Lower lobe of right lung (tissue), 2 donors: Measurements from ENCODE around the gene BTN3A1. TPM values are rescaled to one million over a fixed set of nuclear protein-coding genes. Genes with fewer than 3 reads are reported as not detected.
"Not testable (repeated sequence)": the region's sequence is repeated elsewhere in the genome, so short reads cannot be mapped to it uniquely, and the experiment has no call there.

Source experiments
- ATAC-seq, 2 donors: fragments of 200-7000 bp; cut with Tn5 transposase; one replicate each; pipeline ENCODE4 v1.9.1; 2020 to 2022; ENCODE audit warnings: mild to moderate bottlenecking in 2 of 2, moderate library complexity in 2 of 2
- DNase-seq: peaks from one replicate; pipeline ENCODE4 v3.0.0-alpha.2; 2020
- H3K27ac ChIP-seq: fragments of 200-600 bp; one replicate; pipeline ENCODE4 v1.8.0; 2022
- H3K27me3 ChIP-seq: fragments of 200-600 bp; one replicate; pipeline ENCODE4 v1.8.0; 2022; ENCODE audit warnings: low read depth
- H3K36me3 ChIP-seq: fragments of 200-600 bp; one replicate; pipeline ENCODE4 v1.8.0; 2022; ENCODE audit warnings: mild to moderate bottlenecking
- H3K4me1 ChIP-seq: fragments of 200-600 bp; one replicate; pipeline ENCODE4 v1.8.0; 2022
- H3K4me3 ChIP-seq: fragments of 200-600 bp; one replicate; pipeline ENCODE4 v1.8.0; 2022; ENCODE audit warnings: mild to moderate bottlenecking
- H3K9me3 ChIP-seq: fragments of 200-600 bp; one replicate; pipeline ENCODE4 v1.8.0; 2022
- CTCF ChIP-seq: fragments of 200-600 bp; IDR thresholded peaks from one replicate; pipeline ENCODE4 v1.8.0; 2022; ENCODE audit warnings: antibody characterized with exemption, mild to moderate bottlenecking
- intact Hi-C: fragments of 100-400 bp; cut with DNase I; formaldehyde crosslinking; loops from one replicate; pipeline ENCODE4 v1.11.0; 2022
- total RNA-seq: library from RNA; stranded (reverse); fragmentation: NEBNext Ultra II Directional; extraction: Animal tissue kit (Norgen Biotek cat#: 25700); gene quantifications from one replicate; pipeline ENCODE4 v1.2.1, GENCODE V29; 2021
- donor health status: DM: no; HTN: yes; CAD: no; lungs with severe emphysema.

BTN3A1 gene
- total RNA-seq, 1 donor from 2014 or later = 53.2 TPM

GRCh38 chr6:26428206-26428605 lies 26.1 kb downstream of the BTN3A1 start:
- Histone ChIP-seq H3K27ac (no peak overlapping the region), H3K27me3 (no peaks in the 10 kb centered on the region), H3K36me3 (peaks cover 41% of the 10 kb centered on the region), H3K4me3 (no peak overlapping the region), H3K9me3 (no peaks in the 10 kb centered on the region), H3K4me1 (peaks cover 18% of the 10 kb centered on the region)
- DNase-seq = no peak
- TF ChIP-seq CTCF = no peak
- intact Hi-C loops = no loop called here
- no peak for ATAC-seq

- intact Hi-C loops = no loop called here
- Histone ChIP-seq H3K27me3 (no peaks in the 10 kb centered on the region), H3K4me1 (no peaks in the 10 kb centered on the region), H3K4me3 (no peak overlapping the region), H3K27ac (no peak overlapping the region), H3K9me3 (peaks cover 9% of the 10 kb centered on the region), H3K36me3 (peaks cover 41% of the 10 kb centered on the region)
- DNase-seq (no peak), ATAC-seq (no peak)
- no peak for TF ChIP-seq CTCF
Observed at GRCh38 chr6:26430787-26431186, 28.7 kb downstream of the BTN3A1 start.

- Histone ChIP-seq H3K4me3 (no peak overlapping the region), H3K36me3 (peaks cover 34% of the 10 kb centered on the region), H3K27me3 (no peaks in the 10 kb centered on the region), H3K9me3 (peaks cover 9% of the 10 kb centered on the region), H3K4me1 (no peaks in the 10 kb centered on the region), H3K27ac (no peak overlapping the region)
- DNase-seq = no peak
- ATAC-seq = peak in 1 of 2 donors; percentile 28
- TF ChIP-seq CTCF = no peak
- intact Hi-C loops = no loop called here
Observed at GRCh38 chr6:26431258-26432172, 29.4 kb downstream of the BTN3A1 start.

GRCh38 chr6:26432627-26433201 lies 30.6 kb downstream of the BTN3A1 start:
- Histone ChIP-seq H3K36me3 (peaks cover 32% of the 10 kb centered on the region), H3K4me1 (no peaks in the 10 kb centered on the region), H3K9me3 (peaks cover 9% of the 10 kb centered on the region), H3K4me3 (no peak overlapping the region), H3K27me3 (no peaks in the 10 kb centered on the region), H3K27ac (no peak overlapping the region)
- TF ChIP-seq CTCF = no peak
- intact Hi-C loops = no loop called here
- DNase-seq (no peak), ATAC-seq (no peak)

- DNase-seq, H3K4me1 ChIP-seq, H3K27ac ChIP-seq, ATAC-seq, intact Hi-C loops, H3K9me3 ChIP-seq, H3K27me3 ChIP-seq, H3K4me3 ChIP-seq: not testable (repeated sequence)
- H3K36me3 ChIP-seq = peaks cover 25% of the 10 kb centered on the region
Observed at GRCh38 chr6:26433680-26434079, 31.6 kb downstream of the BTN3A1 start.

GRCh38 chr6:26436018-26436417 lies 33.9 kb downstream of the BTN3A1 start:
- no peaks in the 10 kb centered on the region for H3K27me3 ChIP-seq
- H3K9me3 ChIP-seq = peaks cover 9% of the 10 kb centered on the region
- no peak for DNase-seq
- no peak for TF ChIP-seq CTCF
- peaks cover 5% of the 10 kb centered on the region for H3K36me3 ChIP-seq
- no peak overlapping the region for H3K4me3 ChIP-seq
- no peak overlapping the region for H3K27ac ChIP-seq
- peaks cover 10% of the 10 kb centered on the region for H3K4me1 ChIP-seq
- intact Hi-C loops = no loop called here
- no peak for ATAC-seq
